Measurements from ENCODE around the gene PHLDA3. TPM values are rescaled to one million over a fixed set of nuclear protein-coding genes. Genes with fewer than 3 reads are reported as not detected.

Gene PHLDA3
- total RNA-seq, 1 donor from 2014 or later = 0.18 TPM

DNA sequence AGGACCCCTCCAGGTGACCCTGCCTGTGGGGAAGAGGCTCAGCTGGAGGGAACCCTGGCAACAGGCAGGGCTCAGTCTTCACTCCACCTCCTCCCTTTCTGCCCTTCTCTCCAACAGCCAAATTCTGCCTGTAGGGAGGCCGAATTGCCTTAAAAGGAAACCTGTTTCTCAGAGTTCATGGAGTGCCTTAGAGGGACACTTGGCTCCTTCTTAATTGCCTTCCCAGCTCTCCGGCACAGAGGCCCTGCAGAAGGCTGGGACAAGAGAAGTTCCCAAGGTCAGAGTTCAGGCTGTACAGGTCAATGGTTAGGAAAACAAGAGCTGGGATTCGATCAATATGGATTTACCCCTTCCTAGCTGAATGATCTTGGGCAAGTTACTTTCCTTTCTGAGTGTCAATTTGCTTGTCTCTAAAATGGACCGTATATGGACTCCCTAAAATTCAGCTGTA is 31.7 kb upstream of the PHLDA3 start:
- no peak overlapping the region for H3K27ac Mint-ChIP-seq
- no peak for DNase-seq
- TF ChIP-seq, protein P1, sequence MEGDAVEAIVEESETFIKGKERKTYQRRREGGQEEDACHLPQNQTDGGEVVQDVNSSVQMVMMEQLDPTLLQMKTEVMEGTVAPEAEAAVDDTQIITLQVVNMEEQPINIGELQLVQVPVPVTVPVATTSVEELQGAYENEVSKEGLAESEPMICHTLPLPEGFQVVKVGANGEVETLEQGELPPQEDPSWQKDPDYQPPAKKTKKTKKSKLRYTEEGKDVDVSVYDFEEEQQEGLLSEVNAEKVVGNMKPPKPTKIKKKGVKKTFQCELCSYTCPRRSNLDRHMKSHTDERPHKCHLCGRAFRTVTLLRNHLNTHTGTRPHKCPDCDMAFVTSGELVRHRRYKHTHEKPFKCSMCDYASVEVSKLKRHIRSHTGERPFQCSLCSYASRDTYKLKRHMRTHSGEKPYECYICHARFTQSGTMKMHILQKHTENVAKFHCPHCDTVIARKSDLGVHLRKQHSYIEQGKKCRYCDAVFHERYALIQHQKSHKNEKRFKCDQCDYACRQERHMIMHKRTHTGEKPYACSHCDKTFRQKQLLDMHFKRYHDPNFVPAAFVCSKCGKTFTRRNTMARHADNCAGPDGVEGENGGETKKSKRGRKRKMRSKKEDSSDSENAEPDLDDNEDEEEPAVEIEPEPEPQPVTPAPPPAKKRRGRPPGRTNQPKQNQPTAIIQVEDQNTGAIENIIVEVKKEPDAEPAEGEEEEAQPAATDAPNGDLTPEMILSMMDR (IDR thresholded peaks at IDR 0.05) = no peak
- no peaks in the 10 kb centered on the region for H3K9me3 Mint-ChIP-seq
- ATAC-seq (ENCODE audit: low read depth) = no peak
- peaks cover 14% of the 10 kb centered on the region for H3K36me3 Mint-ChIP-seq (ENCODE audit: low read depth)
- ChIA-PET CTCF (interaction anchor here (0.6 to 7.8 kb wide), 5 partner anchors 10 to 59 kb away, joined by 3 to 51 read pairs (median 5); no protein-coding TSS in a partner anchor), POLR2A (no interaction called here)
- H3K27me3 Mint-ChIP-seq = no peaks in the 10 kb centered on the region
- peaks cover 7% of the 10 kb centered on the region for H3K4me1 Mint-ChIP-seq
- no peak overlapping the region for H3K4me3 Mint-ChIP-seq
- intact Hi-C loops (cut with micrococcal nuclease) = loop anchor here (10.0 kb wide), 1 partner anchor 476 kb away; the partner anchor contains the start of gene KIF21B

DNA sequence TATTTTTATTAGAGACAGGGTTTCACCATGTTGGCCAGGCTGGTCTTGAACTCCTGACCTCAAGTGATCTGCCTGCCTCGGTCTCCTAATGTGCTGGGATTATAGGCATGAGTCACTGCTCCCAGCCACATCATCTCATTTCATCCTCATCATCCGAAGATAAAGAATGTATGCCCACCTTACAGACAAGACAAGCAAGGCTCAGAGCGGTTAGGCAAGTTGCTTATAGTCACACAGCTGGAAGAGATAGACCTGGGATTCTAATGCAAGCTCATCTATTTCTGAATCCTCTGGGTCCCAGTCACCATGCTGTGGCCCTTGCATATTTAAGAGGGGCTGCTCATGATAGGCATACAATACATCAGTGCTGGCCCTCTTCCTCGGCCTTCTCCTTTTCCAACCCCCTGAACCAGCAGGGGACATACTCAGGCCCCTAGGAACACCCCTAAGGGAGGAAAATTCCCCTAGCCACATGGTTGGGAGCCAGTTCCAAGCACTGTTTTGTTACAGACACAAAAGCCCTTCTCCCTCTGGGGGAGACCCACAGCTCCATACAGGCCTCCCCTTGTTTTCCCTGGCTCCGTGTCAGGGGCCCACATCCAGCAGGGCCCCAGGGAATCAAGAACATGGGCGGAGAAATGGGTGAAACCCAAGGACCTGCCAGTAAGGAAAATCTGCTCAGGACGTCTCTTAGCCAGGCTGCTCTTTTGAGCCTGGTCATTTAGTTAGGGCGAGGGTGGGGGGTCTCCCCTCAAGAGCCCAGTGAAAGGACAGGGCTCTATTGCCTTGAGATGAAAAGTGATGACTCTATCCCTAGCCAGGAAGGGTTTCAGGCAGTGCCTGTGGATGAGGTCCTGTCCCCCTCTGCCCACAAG is 31.0 kb upstream of the PHLDA3 start:
- intact Hi-C loops (cut with micrococcal nuclease) = loop anchor here (10.0 kb wide), 1 partner anchor 475 kb away; the partner anchor contains the start of gene KIF21B
- ChIA-PET CTCF (interaction anchor here (1.1 to 7.8 kb wide), 4 partner anchors 11 to 60 kb away, joined by 3 to 51 read pairs (median 6); no protein-coding TSS in a partner anchor), POLR2A (no interaction called here)
- Mint-ChIP-seq H3K4me1 (peaks cover under 1% of the 10 kb centered on the region), H3K9me3 (no peaks in the 10 kb centered on the region), H3K36me3 (ENCODE audit: low read depth) (peaks cover 20% of the 10 kb centered on the region), H3K27me3 (no peaks in the 10 kb centered on the region), H3K4me3 (no peak overlapping the region), H3K27ac (no peak overlapping the region)
- TF ChIP-seq, protein P1 (IDR thresholded peaks at IDR 0.05) = no peak
- ATAC-seq (ENCODE audit: low read depth) = no peak
- no peak for DNase-seq

DNA sequence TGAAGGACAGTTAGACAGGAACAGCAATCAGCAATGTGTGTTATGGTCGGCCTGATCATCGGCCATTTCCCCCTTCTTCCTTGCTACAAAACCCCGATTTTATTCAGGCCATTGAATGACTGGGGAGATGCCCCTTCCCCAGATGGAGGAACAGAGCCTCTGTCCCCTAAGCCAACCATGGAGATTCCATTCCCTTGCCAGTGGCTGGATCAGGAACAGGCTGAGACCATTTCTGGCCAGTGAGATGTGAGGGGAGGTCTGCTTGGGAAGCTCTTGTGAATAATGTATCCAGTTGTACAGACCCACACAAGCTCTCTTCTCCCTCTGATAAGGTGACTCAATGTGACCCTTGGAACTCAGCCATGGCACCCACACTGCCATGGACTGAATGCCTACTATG is 30.2 kb upstream of the PHLDA3 start:
- H3K36me3 Mint-ChIP-seq (ENCODE audit: low read depth) = peaks cover 26% of the 10 kb centered on the region
- POLR2A ChIA-PET = no interaction called here
- ATAC-seq (ENCODE audit: low read depth) = no peak
- DNase-seq = no peak
- TF ChIP-seq, protein P1 (IDR thresholded peaks at IDR 0.05) = no peak
- H3K9me3 Mint-ChIP-seq = no peaks in the 10 kb centered on the region
- intact Hi-C loops (cut with micrococcal nuclease) = no loop called here
- H3K4me3 Mint-ChIP-seq = no peak overlapping the region
- CTCF ChIA-PET = interaction anchor here (1.4 to 3.9 kb wide), 2 partner anchors 14 to 17 kb away, joined by 5 to 18 read pairs; no protein-coding TSS in a partner anchor
- no peaks in the 10 kb centered on the region for H3K4me1 Mint-ChIP-seq
- no peaks in the 10 kb centered on the region for H3K27me3 Mint-ChIP-seq
- no peak overlapping the region for H3K27ac Mint-ChIP-seq

DNA sequence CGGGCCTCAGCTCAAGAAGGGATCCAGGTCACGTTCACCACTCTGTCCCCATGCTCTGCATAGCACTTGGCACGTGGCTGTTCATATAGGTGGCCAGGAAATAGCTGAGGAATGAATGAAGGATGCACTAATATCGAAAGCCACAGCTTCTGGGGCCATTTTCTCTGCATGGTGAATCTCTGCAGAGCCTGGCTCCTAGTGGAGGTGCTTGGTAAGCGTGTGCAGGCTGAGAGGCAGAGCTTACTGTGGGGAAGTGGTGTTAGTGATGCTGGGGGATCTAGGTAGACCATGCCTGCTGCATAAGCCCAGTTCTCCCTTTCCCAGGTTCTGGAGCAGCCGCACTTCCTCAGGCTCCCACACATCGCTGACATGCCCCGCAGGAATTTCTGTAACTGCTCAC is 29.6 kb upstream of the PHLDA3 start:
- DNase-seq (no peak), ATAC-seq (ENCODE audit: low read depth) (no peak)
- Mint-ChIP-seq H3K4me3 (no peak overlapping the region), H3K27ac (no peak overlapping the region), H3K36me3 (ENCODE audit: low read depth) (peaks cover 32% of the 10 kb centered on the region), H3K9me3 (no peaks in the 10 kb centered on the region), H3K27me3 (no peaks in the 10 kb centered on the region), H3K4me1 (no peaks in the 10 kb centered on the region)
- intact Hi-C loops (cut with micrococcal nuclease) = no loop called here
- ChIA-PET POLR2A (no interaction called here), CTCF (interaction anchor here (1.4 to 3.9 kb wide), 2 partner anchors 14 to 17 kb away, joined by 5 to 18 read pairs; no protein-coding TSS in a partner anchor)
- TF ChIP-seq, protein P1 (IDR thresholded peaks at IDR 0.05) = no peak

DNA sequence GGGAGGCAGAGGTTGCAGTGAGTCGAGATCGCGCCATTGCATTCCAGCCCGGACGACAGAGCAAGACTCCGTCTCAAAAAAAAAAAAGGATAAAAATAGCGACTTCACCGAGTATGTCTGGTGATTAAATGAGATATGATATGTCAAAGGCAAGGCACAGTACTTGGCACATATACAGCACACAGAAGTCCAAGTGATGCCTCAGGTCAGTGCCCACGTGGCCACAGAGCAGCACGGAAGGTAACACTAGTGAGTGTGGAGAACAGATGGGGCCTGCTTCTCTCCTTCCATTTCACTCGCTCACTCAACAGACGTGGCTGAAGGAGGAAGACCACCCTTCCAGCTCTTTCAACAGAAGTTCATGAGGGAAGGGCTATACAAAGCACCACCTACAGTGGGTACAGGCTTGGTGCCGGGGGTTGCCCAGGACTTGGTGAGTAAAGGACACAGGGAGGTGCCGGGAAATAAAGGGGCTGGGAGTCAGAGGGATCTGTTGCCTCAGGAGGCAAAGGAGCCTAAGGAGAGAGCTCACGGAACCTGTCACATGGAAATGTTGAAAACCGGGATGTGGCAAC is 29.0 kb upstream of the PHLDA3 start:
- TF ChIP-seq, protein P1 (IDR thresholded peaks at IDR 0.05) = no peak
- ATAC-seq (ENCODE audit: low read depth) (no peak), DNase-seq (no peak)
- no peaks in the 10 kb centered on the region for H3K9me3 Mint-ChIP-seq
- H3K36me3 Mint-ChIP-seq (ENCODE audit: low read depth) = peaks cover 34% of the 10 kb centered on the region
- H3K27ac Mint-ChIP-seq = no peak overlapping the region
- no peaks in the 10 kb centered on the region for H3K27me3 Mint-ChIP-seq
- ChIA-PET POLR2A (no interaction called here), CTCF (interaction anchor here (1.4 to 3.9 kb wide), 2 partner anchors 15 to 16 kb away, joined by 5 to 18 read pairs; no protein-coding TSS in a partner anchor)
- H3K4me1 Mint-ChIP-seq = no peaks in the 10 kb centered on the region
- intact Hi-C loops (cut with micrococcal nuclease) = no loop called here
- no peak overlapping the region for H3K4me3 Mint-ChIP-seq

All from activated B cell treated with CpG ODN at 0.5 μM for 24 hours (primary cell).